Measurements from ENCODE around the gene MBNL2.

- TF ChIP-seq EZH2phosphoT487 (IDR thresholded peaks at IDR 0.05; ENCODE audit: low read depth, severe bottlenecking, unreplicated experiment) = no peak
- TF ChIP-seq EZH2 (IDR thresholded peaks at IDR 0.05; ENCODE audit: borderline replicate concordance) = no peak
- TF ChIP-seq CTCF (IDR thresholded peaks at IDR 0.05; ENCODE audit: poor library complexity) = no peak
Measured at GRCh38 chr13:97234742-97235141, 12.6 kb downstream of the MBNL2 start.
